HepG2 (cell line): ENCODE results near the gene USP11.

Experiments used
- EP300 ChIP-seq, 3 experiments: sonication (generic) in 1 of 3; formaldehyde crosslinking in 1 of 3; IDR thresholded peaks; 2 replicates each; pipeline versions ENCODE4 v1.5.1 to v1.6.1; 2011 to 2020; ENCODE audit warnings: low read depth in 2 of 3, low read length in 2 of 3, borderline replicate concordance in 1 of 3, improper control_type of control experiment in 1 of 3, mild to moderate bottlenecking in 1 of 3, missing genetic modification reagents in 1 of 3, moderate library complexity in 1 of 3
- MAFK ChIP-seq, 2 experiments: IDR thresholded peaks in 1 of 2; conservative IDR thresholded peaks in 1 of 2; 2 replicates each; pipeline ENCODE4 v1.6.1; 2011; ENCODE audit warnings: improper control_type of control experiment in 2 of 2, low read length in 2 of 2
- POLR2A ChIP-seq, 2 experiments: IDR thresholded peaks; 2 replicates each; pipeline ENCODE4 v1.6.1; 2011; ENCODE audit warnings: low read depth in 2 of 2, low read length in 2 of 2, mild to moderate bottlenecking in 1 of 2, moderate library complexity in 1 of 2; ENCODE audit not compliant: insufficient read depth in 1 of 2
- ZNF235 ChIP-seq: sonication (generic); formaldehyde crosslinking; IDR thresholded peaks from 2 replicates; pipeline ENCODE4 v1.8.1; 2023; ENCODE audit warnings: mild to moderate bottlenecking, missing genetic modification reagents, borderline replicate concordance
- TF ChIP-seq, protein P1 (sequence below): sonication (generic); formaldehyde crosslinking; IDR thresholded peaks from 2 replicates; pipeline ENCODE4 v1.4.0; 2020; ENCODE audit warnings: low read depth, missing genetic modification reagents
- TF ChIP-seq, protein P2 (sequence below): sonication (generic); formaldehyde crosslinking; IDR thresholded peaks from 2 replicates; pipeline ENCODE4 v1.4.0; 2020; ENCODE audit warnings: missing genetic modification reagents, borderline replicate concordance
- TF ChIP-seq, protein P3 (sequence below): sonication (generic); formaldehyde crosslinking; IDR thresholded peaks from 2 replicates; pipeline ENCODE4 v1.5.0; 2020; ENCODE audit warnings: mild to moderate bottlenecking, missing genetic modification reagents, moderate library complexity
- TF ChIP-seq, protein P4 (sequence below): sonication (generic); formaldehyde crosslinking; conservative IDR thresholded peaks from 2 replicates; pipeline ENCODE4 v1.4.0; 2020; ENCODE audit warnings: missing genetic modification reagents
- TF ChIP-seq, protein P5 (sequence below): IDR thresholded peaks from 2 replicates; pipeline ENCODE4 v1.6.1; 2016

DNA sequence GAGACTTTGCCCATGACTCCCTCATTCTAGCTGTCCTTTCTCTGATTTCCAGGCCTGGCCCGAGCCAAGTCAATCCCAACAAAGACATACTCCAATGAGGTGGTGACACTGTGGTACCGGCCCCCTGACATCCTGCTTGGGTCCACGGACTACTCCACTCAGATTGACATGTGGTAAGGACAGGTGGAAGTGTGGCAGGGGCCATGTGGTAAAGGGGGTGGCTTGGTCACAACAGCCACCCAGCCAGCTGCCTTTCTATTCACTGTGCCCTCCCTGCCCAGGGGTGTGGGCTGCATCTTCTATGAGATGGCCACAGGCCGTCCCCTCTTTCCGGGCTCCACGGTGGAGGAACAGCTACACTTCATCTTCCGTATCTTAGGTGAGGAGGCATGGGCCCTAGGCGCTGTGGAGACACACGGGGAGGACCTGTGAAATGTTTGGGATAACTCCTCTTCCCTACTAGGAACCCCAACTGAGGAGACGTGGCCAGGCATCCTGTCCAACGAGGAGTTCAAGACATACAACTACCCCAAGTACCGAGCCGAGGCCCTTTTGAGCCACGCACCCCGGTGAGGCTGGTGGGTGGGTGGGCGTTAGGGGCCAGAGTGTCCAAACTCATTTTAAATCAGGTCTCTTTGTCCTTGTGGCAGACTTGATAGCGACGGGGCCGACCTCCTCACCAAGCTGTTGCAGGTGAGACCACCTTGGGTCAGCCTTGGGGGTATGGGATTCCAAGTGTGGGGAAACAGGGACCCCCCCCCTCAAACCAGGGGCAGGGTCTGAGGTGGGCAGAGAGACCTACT lies 6.1 kb upstream of the USP11 start:
- TF ChIP-seq, protein P1, sequence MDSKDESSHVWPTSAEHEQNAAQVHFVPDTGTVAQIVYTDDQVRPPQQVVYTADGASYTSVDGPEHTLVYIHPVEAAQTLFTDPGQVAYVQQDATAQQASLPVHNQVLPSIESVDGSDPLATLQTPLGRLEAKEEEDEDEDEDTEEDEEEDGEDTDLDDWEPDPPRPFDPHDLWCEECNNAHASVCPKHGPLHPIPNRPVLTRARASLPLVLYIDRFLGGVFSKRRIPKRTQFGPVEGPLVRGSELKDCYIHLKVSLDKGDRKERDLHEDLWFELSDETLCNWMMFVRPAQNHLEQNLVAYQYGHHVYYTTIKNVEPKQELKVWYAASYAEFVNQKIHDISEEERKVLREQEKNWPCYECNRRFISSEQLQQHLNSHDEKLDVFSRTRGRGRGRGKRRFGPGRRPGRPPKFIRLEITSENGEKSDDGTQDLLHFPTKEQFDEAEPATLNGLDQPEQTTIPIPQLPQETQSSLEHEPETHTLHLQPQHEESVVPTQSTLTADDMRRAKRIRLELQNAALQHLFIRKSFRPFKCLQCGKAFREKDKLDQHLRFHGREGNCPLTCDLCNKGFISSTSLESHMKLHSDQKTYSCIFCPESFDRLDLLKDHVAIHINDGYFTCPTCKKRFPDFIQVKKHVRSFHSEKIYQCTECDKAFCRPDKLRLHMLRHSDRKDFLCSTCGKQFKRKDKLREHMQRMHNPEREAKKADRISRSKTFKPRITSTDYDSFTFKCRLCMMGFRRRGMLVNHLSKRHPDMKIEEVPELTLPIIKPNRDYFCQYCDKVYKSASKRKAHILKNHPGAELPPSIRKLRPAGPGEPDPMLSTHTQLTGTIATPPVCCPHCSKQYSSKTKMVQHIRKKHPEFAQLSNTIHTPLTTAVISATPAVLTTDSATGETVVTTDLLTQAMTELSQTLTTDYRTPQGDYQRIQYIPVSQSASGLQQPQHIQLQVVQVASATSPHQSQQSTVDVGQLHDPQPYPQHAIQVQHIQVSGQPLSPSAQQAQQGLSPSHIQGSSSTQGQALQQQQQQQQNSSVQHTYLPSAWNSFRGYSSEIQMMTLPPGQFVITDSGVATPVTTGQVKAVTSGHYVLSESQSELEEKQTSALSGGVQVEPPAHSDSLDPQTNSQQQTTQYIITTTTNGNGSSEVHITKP (CRISPR knock-in tag), result no peak
- TF ChIP-seq ZNF235 (CRISPR knock-in tag) (no peak), MAFK (conservative IDR thresholded peaks at IDR 0.05 in 1 of 2, IDR thresholded peaks at IDR 0.05 in 1 of 2; ENCODE audit: low read length in 2 of 2) (no peak), EP300 (IDR thresholded peaks at IDR 0.05; ENCODE audit: low read depth in 2 of 2, low read length in 2 of 2) (no peak), EP300 (CRISPR knock-in tag; IDR thresholded peaks at IDR 0.05; ENCODE audit: borderline replicate concordance) (no peak), POLR2A (IDR thresholded peaks at IDR 0.05; ENCODE audit: insufficient read depth in 1 of 2, low read depth in 2 of 2, low read length in 2 of 2) (no peak)
- TF ChIP-seq, protein P2, sequence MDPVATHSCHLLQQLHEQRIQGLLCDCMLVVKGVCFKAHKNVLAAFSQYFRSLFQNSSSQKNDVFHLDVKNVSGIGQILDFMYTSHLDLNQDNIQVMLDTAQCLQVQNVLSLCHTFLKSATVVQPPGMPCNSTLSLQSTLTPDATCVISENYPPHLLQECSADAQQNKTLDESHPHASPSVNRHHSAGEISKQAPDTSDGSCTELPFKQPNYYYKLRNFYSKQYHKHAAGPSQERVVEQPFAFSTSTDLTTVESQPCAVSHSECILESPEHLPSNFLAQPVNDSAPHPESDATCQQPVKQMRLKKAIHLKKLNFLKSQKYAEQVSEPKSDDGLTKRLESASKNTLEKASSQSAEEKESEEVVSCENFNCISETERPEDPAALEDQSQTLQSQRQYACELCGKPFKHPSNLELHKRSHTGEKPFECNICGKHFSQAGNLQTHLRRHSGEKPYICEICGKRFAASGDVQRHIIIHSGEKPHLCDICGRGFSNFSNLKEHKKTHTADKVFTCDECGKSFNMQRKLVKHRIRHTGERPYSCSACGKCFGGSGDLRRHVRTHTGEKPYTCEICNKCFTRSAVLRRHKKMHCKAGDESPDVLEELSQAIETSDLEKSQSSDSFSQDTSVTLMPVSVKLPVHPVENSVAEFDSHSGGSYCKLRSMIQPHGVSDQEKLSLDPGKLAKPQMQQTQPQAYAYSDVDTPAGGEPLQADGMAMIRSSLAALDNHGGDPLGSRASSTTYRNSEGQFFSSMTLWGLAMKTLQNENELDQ (CRISPR knock-in tag), result no peak
- TF ChIP-seq, protein P3, sequence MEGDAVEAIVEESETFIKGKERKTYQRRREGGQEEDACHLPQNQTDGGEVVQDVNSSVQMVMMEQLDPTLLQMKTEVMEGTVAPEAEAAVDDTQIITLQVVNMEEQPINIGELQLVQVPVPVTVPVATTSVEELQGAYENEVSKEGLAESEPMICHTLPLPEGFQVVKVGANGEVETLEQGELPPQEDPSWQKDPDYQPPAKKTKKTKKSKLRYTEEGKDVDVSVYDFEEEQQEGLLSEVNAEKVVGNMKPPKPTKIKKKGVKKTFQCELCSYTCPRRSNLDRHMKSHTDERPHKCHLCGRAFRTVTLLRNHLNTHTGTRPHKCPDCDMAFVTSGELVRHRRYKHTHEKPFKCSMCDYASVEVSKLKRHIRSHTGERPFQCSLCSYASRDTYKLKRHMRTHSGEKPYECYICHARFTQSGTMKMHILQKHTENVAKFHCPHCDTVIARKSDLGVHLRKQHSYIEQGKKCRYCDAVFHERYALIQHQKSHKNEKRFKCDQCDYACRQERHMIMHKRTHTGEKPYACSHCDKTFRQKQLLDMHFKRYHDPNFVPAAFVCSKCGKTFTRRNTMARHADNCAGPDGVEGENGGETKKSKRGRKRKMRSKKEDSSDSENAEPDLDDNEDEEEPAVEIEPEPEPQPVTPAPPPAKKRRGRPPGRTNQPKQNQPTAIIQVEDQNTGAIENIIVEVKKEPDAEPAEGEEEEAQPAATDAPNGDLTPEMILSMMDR (CRISPR knock-in tag), result no peak
- TF ChIP-seq, protein P4, sequence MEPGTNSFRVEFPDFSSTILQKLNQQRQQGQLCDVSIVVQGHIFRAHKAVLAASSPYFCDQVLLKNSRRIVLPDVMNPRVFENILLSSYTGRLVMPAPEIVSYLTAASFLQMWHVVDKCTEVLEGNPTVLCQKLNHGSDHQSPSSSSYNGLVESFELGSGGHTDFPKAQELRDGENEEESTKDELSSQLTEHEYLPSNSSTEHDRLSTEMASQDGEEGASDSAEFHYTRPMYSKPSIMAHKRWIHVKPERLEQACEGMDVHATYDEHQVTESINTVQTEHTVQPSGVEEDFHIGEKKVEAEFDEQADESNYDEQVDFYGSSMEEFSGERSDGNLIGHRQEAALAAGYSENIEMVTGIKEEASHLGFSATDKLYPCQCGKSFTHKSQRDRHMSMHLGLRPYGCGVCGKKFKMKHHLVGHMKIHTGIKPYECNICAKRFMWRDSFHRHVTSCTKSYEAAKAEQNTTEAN, result no peak
- TF ChIP-seq, protein P5, sequence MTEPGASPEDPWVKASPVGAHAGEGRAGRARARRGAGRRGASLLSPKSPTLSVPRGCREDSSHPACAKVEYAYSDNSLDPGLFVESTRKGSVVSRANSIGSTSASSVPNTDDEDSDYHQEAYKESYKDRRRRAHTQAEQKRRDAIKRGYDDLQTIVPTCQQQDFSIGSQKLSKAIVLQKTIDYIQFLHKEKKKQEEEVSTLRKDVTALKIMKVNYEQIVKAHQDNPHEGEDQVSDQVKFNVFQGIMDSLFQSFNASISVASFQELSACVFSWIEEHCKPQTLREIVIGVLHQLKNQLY (CRISPR knock-in tag), result no peak
